WTC11 (cell line): ENCODE results near the gene NEB. TPM values are rescaled to one million over a fixed set of nuclear protein-coding genes. Genes with fewer than 3 reads are reported as not detected.

Source experiments
- ATAC-seq: fragments of 200-7000 bp; cut with Tn5 transposase; 2 replicates; pipeline ENCODE4 v1.10.0; 2021; ENCODE audit warnings: mild to moderate bottlenecking, moderate library complexity
- CTCF ChIA-PET: fragments of 300-600 bp; sonication (Branson Sonifier 250); formaldehyde crosslinking; loops from one replicate; lab custom pipeline; 2021; ENCODE audit warnings: antibody characterized with exemption; lab: Charles Lee
- POLR2A ChIA-PET: fragments of 350-600 bp; sonication (Branson Sonifier 250); formaldehyde crosslinking; loops from one replicate; lab custom pipeline; 2021; ENCODE audit warnings: antibody characterized with exemption; lab: Charles Lee
- DNase-seq: peaks from one replicate; pipeline ENCODE4 v3.0.0; 2021; ENCODE audit warnings: low spot score
- H3K27ac Mint-ChIP-seq: 2 replicates; pipeline ENCODE4 v1.8.0; 2021; ENCODE audit warnings: mixed read lengths
- H3K27me3 Mint-ChIP-seq: 2 replicates; pipeline ENCODE4 v1.8.0; 2021; ENCODE audit warnings: low read depth, mild to moderate bottlenecking, moderate library complexity, mixed read lengths
- H3K36me3 Mint-ChIP-seq: 2 replicates; pipeline ENCODE4 v1.8.0; 2021; ENCODE audit warnings: mixed read lengths
- H3K4me1 Mint-ChIP-seq: 2 replicates; pipeline ENCODE4 v1.8.0; 2022; ENCODE audit warnings: mixed read lengths
- H3K4me3 Mint-ChIP-seq: 2 replicates; pipeline ENCODE4 v1.8.0; 2021; ENCODE audit warnings: mild to moderate bottlenecking, moderate library complexity, mixed read lengths
- H3K9me3 Mint-ChIP-seq: 2 replicates; pipeline ENCODE4 v1.8.0; 2021; ENCODE audit warnings: mixed read lengths
- CREB1 ChIP-seq: sonication (generic); formaldehyde crosslinking; IDR thresholded peaks from 2 replicates; pipeline ENCODE4 v1.8.0; 2023; ENCODE audit warnings: mild to moderate bottlenecking, missing genetic modification reagents
- CREM ChIP-seq: sonication (generic); formaldehyde crosslinking; IDR thresholded peaks from 2 replicates; pipeline ENCODE4 v1.8.1; 2022; ENCODE audit warnings: mild to moderate bottlenecking, missing genetic modification reagents, moderate library complexity
- GTF2I ChIP-seq: fragments of 250-450 bp; sonication (Bioruptor Pico); conservative IDR thresholded peaks from 2 replicates; pipeline ENCODE4 v1.4.0; 2021; ENCODE audit warnings: mild to moderate bottlenecking
- MXD4 ChIP-seq: fragments of 250-450 bp; sonication (Bioruptor Pico); IDR thresholded peaks from 2 replicates; pipeline ENCODE4 v1.8.0; 2021; ENCODE audit warnings: mild to moderate bottlenecking, moderate library complexity, borderline replicate concordance
- NFE2L1 ChIP-seq: sonication (generic); formaldehyde crosslinking; IDR thresholded peaks from 2 replicates; pipeline ENCODE4 v1.8.1; 2023; ENCODE audit warnings: missing genetic modification reagents
- SOX15 ChIP-seq: fragments of 250-450 bp; sonication (Bioruptor Pico); IDR thresholded peaks from 2 replicates; pipeline ENCODE4 v1.9.0; 2021; ENCODE audit warnings: mild to moderate bottlenecking
- SP1 ChIP-seq: sonication (generic); formaldehyde crosslinking; conservative IDR thresholded peaks from 2 replicates; pipeline ENCODE4 v1.8.1; 2022; ENCODE audit warnings: missing genetic modification reagents
- TEAD4 ChIP-seq: sonication (generic); formaldehyde crosslinking; IDR thresholded peaks from 2 replicates; pipeline ENCODE4 v1.8.0; 2022; ENCODE audit warnings: mild to moderate bottlenecking, missing genetic modification reagents
- total RNA-seq: library from RNA; stranded (reverse); gene quantifications from 3 replicates; pipeline ENCODE4 v1.2.3, GENCODE V29; 2021
- TF ChIP-seq, protein P1 (sequence below): sonication (generic); formaldehyde crosslinking; IDR thresholded peaks from 2 replicates; pipeline ENCODE4 v1.8.1; 2022; ENCODE audit warnings: mild to moderate bottlenecking, missing genetic modification reagents, moderate library complexity, borderline replicate concordance
- TF ChIP-seq, protein P2 (sequence below): sonication (generic); formaldehyde crosslinking; IDR thresholded peaks from 2 replicates; pipeline ENCODE4 v1.8.0; 2023; ENCODE audit warnings: missing genetic modification reagents, mild to moderate bottlenecking, borderline replicate concordance
- TF ChIP-seq, protein P3 (sequence below): sonication (generic); formaldehyde crosslinking; IDR thresholded peaks from 2 replicates; pipeline ENCODE4 v1.8.1; 2022; ENCODE audit warnings: low read depth, missing genetic modification reagents, borderline replicate concordance
- TF ChIP-seq, protein P4 (sequence below): fragments of 250-450 bp; sonication (Bioruptor Pico); IDR thresholded peaks from 2 replicates; pipeline ENCODE4 v1.9.0; 2021; ENCODE audit warnings: mild to moderate bottlenecking
- TF ChIP-seq, protein P5 (sequence below): fragments of 250-450 bp; sonication (Bioruptor Pico); IDR thresholded peaks from 2 replicates; pipeline ENCODE4 v1.9.0; 2021; ENCODE audit warnings: mild to moderate bottlenecking
- TF ChIP-seq, protein P6 (sequence below): sonication (generic); formaldehyde crosslinking; conservative IDR thresholded peaks from 2 replicates; pipeline ENCODE4 v1.8.1; 2023; ENCODE audit warnings: mild to moderate bottlenecking, low read depth, missing genetic modification reagents, moderate library complexity
- TF ChIP-seq, protein P7 (sequence below): sonication (generic); formaldehyde crosslinking; IDR thresholded peaks from 2 replicates; pipeline ENCODE4 v1.8.0; 2023; ENCODE audit warnings: mild to moderate bottlenecking, missing genetic modification reagents
- TF ChIP-seq, protein P8 (sequence below): sonication (generic); formaldehyde crosslinking; IDR thresholded peaks from 2 replicates; pipeline ENCODE4 v1.8.0; 2022; ENCODE audit warnings: mild to moderate bottlenecking, missing genetic modification reagents
- TF ChIP-seq, protein P9 (sequence below): sonication (generic); formaldehyde crosslinking; IDR thresholded peaks from 2 replicates; pipeline ENCODE4 v1.8.1; 2023; ENCODE audit warnings: mild to moderate bottlenecking, missing genetic modification reagents, moderate library complexity

Gene NEB
- total RNA-seq, 1 experiment from 2014 or later: 1.9 TPM

DNA sequence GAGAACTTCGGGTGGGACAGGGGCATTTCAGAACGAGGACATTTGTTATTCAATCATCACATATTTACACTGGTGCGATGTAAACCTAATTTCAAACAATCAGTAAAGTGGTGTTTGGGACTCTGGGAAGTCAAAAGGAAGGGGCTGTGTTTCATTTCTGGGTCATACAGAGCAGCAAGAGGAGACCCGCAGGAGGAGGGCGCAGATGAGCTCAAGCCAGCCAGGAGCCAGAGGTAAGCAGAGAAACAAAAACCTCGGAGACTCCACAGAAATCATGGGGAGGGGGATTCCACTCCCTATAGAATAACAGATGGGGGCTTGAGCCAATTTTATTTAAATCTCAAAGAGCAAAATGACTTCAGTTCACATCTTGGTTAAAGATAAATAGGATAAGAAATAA is 55.4 kb downstream of the NEB start (continued):
- TF ChIP-seq, protein P1, sequence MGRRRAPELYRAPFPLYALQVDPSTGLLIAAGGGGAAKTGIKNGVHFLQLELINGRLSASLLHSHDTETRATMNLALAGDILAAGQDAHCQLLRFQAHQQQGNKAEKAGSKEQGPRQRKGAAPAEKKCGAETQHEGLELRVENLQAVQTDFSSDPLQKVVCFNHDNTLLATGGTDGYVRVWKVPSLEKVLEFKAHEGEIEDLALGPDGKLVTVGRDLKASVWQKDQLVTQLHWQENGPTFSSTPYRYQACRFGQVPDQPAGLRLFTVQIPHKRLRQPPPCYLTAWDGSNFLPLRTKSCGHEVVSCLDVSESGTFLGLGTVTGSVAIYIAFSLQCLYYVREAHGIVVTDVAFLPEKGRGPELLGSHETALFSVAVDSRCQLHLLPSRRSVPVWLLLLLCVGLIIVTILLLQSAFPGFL (CRISPR knock-in tag): no peak
- no peak for TF ChIP-seq CREM

DNA sequence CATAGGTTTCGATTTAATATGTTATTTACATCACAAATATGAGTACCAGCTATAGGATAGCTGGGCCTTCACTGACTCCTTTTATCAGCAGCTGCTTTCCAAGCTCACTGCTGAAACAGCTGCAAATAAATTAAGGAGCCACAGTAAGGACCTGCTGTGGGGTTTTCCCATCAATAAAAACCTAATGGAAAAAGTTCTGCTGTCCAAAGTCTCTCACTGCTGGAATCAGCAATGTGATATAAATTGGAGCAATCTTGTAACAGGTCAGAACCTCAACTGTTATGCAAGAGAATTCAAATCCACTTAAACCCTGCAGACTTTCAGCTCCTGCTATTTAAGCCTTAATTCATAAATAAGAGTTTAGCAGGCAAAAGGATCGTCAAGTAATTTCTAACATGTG is 61.3 kb downstream of the NEB start:
- H3K4me3 Mint-ChIP-seq: no peak overlapping the region
- no peaks in the 10 kb centered on the region for H3K36me3 Mint-ChIP-seq
- H3K4me1 Mint-ChIP-seq: peaks cover 27% of the 10 kb centered on the region
- ChIA-PET POLR2A (no interaction called here), CTCF (no interaction called here)
- no peak overlapping the region for H3K27ac Mint-ChIP-seq
- no peaks in the 10 kb centered on the region for H3K27me3 Mint-ChIP-seq
- ATAC-seq (no peak), DNase-seq (no peak)
- no peaks in the 10 kb centered on the region for H3K9me3 Mint-ChIP-seq
- TF ChIP-seq, protein P2, sequence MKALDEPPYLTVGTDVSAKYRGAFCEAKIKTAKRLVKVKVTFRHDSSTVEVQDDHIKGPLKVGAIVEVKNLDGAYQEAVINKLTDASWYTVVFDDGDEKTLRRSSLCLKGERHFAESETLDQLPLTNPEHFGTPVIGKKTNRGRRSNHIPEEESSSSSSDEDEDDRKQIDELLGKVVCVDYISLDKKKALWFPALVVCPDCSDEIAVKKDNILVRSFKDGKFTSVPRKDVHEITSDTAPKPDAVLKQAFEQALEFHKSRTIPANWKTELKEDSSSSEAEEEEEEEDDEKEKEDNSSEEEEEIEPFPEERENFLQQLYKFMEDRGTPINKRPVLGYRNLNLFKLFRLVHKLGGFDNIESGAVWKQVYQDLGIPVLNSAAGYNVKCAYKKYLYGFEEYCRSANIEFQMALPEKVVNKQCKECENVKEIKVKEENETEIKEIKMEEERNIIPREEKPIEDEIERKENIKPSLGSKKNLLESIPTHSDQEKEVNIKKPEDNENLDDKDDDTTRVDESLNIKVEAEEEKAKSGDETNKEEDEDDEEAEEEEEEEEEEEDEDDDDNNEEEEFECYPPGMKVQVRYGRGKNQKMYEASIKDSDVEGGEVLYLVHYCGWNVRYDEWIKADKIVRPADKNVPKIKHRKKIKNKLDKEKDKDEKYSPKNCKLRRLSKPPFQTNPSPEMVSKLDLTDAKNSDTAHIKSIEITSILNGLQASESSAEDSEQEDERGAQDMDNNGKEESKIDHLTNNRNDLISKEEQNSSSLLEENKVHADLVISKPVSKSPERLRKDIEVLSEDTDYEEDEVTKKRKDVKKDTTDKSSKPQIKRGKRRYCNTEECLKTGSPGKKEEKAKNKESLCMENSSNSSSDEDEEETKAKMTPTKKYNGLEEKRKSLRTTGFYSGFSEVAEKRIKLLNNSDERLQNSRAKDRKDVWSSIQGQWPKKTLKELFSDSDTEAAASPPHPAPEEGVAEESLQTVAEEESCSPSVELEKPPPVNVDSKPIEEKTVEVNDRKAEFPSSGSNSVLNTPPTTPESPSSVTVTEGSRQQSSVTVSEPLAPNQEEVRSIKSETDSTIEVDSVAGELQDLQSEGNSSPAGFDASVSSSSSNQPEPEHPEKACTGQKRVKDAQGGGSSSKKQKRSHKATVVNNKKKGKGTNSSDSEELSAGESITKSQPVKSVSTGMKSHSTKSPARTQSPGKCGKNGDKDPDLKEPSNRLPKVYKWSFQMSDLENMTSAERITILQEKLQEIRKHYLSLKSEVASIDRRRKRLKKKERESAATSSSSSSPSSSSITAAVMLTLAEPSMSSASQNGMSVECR: no peak
- TF ChIP-seq, protein P3, sequence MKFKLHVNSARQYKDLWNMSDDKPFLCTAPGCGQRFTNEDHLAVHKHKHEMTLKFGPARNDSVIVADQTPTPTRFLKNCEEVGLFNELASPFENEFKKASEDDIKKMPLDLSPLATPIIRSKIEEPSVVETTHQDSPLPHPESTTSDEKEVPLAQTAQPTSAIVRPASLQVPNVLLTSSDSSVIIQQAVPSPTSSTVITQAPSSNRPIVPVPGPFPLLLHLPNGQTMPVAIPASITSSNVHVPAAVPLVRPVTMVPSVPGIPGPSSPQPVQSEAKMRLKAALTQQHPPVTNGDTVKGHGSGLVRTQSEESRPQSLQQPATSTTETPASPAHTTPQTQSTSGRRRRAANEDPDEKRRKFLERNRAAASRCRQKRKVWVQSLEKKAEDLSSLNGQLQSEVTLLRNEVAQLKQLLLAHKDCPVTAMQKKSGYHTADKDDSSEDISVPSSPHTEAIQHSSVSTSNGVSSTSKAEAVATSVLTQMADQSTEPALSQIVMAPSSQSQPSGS: no peak
- TF ChIP-seq, protein P4, sequence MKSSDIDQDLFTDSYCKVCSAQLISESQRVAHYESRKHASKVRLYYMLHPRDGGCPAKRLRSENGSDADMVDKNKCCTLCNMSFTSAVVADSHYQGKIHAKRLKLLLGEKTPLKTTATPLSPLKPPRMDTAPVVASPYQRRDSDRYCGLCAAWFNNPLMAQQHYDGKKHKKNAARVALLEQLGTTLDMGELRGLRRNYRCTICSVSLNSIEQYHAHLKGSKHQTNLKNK (CRISPR knock-in tag): no peak
- TF ChIP-seq SP1 (CRISPR knock-in tag): no peak
- no peak for TF ChIP-seq CREB1
- no peak for TF ChIP-seq NFE2L1 (CRISPR knock-in tag)
- no peak for TF ChIP-seq TEAD4
- TF ChIP-seq, protein P5, sequence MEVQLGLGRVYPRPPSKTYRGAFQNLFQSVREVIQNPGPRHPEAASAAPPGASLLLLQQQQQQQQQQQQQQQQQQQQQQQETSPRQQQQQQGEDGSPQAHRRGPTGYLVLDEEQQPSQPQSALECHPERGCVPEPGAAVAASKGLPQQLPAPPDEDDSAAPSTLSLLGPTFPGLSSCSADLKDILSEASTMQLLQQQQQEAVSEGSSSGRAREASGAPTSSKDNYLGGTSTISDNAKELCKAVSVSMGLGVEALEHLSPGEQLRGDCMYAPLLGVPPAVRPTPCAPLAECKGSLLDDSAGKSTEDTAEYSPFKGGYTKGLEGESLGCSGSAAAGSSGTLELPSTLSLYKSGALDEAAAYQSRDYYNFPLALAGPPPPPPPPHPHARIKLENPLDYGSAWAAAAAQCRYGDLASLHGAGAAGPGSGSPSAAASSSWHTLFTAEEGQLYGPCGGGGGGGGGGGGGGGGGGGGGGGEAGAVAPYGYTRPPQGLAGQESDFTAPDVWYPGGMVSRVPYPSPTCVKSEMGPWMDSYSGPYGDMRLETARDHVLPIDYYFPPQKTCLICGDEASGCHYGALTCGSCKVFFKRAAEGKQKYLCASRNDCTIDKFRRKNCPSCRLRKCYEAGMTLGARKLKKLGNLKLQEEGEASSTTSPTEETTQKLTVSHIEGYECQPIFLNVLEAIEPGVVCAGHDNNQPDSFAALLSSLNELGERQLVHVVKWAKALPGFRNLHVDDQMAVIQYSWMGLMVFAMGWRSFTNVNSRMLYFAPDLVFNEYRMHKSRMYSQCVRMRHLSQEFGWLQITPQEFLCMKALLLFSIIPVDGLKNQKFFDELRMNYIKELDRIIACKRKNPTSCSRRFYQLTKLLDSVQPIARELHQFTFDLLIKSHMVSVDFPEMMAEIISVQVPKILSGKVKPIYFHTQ (CRISPR knock-in tag): no peak
- no peak for TF ChIP-seq SOX15 (CRISPR knock-in tag)
- TF ChIP-seq, protein P6, sequence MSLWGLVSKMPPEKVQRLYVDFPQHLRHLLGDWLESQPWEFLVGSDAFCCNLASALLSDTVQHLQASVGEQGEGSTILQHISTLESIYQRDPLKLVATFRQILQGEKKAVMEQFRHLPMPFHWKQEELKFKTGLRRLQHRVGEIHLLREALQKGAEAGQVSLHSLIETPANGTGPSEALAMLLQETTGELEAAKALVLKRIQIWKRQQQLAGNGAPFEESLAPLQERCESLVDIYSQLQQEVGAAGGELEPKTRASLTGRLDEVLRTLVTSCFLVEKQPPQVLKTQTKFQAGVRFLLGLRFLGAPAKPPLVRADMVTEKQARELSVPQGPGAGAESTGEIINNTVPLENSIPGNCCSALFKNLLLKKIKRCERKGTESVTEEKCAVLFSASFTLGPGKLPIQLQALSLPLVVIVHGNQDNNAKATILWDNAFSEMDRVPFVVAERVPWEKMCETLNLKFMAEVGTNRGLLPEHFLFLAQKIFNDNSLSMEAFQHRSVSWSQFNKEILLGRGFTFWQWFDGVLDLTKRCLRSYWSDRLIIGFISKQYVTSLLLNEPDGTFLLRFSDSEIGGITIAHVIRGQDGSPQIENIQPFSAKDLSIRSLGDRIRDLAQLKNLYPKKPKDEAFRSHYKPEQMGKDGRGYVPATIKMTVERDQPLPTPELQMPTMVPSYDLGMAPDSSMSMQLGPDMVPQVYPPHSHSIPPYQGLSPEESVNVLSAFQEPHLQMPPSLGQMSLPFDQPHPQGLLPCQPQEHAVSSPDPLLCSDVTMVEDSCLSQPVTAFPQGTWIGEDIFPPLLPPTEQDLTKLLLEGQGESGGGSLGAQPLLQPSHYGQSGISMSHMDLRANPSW: no peak
- TF ChIP-seq, protein P7, sequence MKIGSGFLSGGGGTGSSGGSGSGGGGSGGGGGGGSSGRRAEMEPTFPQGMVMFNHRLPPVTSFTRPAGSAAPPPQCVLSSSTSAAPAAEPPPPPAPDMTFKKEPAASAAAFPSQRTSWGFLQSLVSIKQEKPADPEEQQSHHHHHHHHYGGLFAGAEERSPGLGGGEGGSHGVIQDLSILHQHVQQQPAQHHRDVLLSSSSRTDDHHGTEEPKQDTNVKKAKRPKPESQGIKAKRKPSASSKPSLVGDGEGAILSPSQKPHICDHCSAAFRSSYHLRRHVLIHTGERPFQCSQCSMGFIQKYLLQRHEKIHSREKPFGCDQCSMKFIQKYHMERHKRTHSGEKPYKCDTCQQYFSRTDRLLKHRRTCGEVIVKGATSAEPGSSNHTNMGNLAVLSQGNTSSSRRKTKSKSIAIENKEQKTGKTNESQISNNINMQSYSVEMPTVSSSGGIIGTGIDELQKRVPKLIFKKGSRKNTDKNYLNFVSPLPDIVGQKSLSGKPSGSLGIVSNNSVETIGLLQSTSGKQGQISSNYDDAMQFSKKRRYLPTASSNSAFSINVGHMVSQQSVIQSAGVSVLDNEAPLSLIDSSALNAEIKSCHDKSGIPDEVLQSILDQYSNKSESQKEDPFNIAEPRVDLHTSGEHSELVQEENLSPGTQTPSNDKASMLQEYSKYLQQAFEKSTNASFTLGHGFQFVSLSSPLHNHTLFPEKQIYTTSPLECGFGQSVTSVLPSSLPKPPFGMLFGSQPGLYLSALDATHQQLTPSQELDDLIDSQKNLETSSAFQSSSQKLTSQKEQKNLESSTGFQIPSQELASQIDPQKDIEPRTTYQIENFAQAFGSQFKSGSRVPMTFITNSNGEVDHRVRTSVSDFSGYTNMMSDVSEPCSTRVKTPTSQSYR (CRISPR knock-in tag): no peak
- TF ChIP-seq, protein P8, sequence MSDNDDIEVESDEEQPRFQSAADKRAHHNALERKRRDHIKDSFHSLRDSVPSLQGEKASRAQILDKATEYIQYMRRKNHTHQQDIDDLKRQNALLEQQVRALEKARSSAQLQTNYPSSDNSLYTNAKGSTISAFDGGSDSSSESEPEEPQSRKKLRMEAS (CRISPR knock-in tag): no peak
- no peak for TF ChIP-seq MXD4
- TF ChIP-seq GTF2I (CRISPR knock-in tag): no peak
- TF ChIP-seq, protein P9, sequence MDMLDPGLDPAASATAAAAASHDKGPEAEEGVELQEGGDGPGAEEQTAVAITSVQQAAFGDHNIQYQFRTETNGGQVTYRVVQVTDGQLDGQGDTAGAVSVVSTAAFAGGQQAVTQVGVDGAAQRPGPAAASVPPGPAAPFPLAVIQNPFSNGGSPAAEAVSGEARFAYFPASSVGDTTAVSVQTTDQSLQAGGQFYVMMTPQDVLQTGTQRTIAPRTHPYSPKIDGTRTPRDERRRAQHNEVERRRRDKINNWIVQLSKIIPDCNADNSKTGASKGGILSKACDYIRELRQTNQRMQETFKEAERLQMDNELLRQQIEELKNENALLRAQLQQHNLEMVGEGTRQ (CRISPR knock-in tag): no peak
